Measurements from ENCODE around the gene TMEM150C.
"Not testable (repeated sequence)": the region's sequence is repeated elsewhere in the genome, so short reads cannot be mapped to it uniquely, and the experiment has no call there.

Gene TMEM150C

GRCh38 chr4:82578935-82579334 is 17.1 kb upstream of the TMEM150C start:
- intact Hi-C loops (cut with DNase I) = no loop called here
- DNase-seq = no peak

- no peak for DNase-seq
- intact Hi-C loops (cut with DNase I) = no loop called here
Observed at GRCh38 chr4:82577451-82577850, 15.7 kb upstream of the TMEM150C start.

GRCh38 chr4:82569727-82570126 is 7.9 kb upstream of the TMEM150C start:
- intact Hi-C loops (cut with DNase I) = no loop called here
- DNase-seq = no peak

- intact Hi-C loops (cut with DNase I) = no loop called here
- DNase-seq = no peak
Observed at GRCh38 chr4:82569076-82569475, 7.3 kb upstream of the TMEM150C start.

- no peak for DNase-seq
- intact Hi-C loops (cut with DNase I) = no loop called here
Observed at GRCh38 chr4:82567444-82567843, 5.7 kb upstream of the TMEM150C start.

- DNase-seq = no peak
- intact Hi-C loops (cut with DNase I) = no loop called here
Observed at GRCh38 chr4:82562564-82562854, 721 bp upstream of the TMEM150C start.

GRCh38 chr4:82560853-82561785 is 669 bp downstream of the TMEM150C start:
- DNase-seq = peak in 24 of 42 donors; percentile 3 to 61 (median 20)
- intact Hi-C loops (cut with DNase I) = no loop called here

GRCh38 chr4:82559735-82560120 is 2.1 kb downstream of the TMEM150C start:
- intact Hi-C loops (cut with DNase I) = no loop called here
- DNase-seq = no peak

GRCh38 chr4:82559090-82559734 is 2.6 kb downstream of the TMEM150C start:
- intact Hi-C loops (cut with DNase I) = not testable (repeated sequence)
- peak in 20 of 42 donors; percentile 10 to 57 (median 32) for DNase-seq

- peak in 2 of 42 donors; percentile 22 to 27 for DNase-seq
- intact Hi-C loops (cut with DNase I) = no loop called here
Observed at GRCh38 chr4:82555276-82555675, 6.5 kb downstream of the TMEM150C start.

GRCh38 chr4:82553020-82553419 is 8.8 kb downstream of the TMEM150C start:
- DNase-seq = no peak
- intact Hi-C loops (cut with DNase I) = no loop called here

GRCh38 chr4:82551734-82552133 is 10.1 kb downstream of the TMEM150C start:
- intact Hi-C loops (cut with DNase I) = no loop called here
- no peak for DNase-seq

- DNase-seq; intact Hi-C loops (cut with DNase I): not testable (repeated sequence)
Observed at GRCh38 chr4:82547850-82548249, 13.9 kb downstream of the TMEM150C start.

- intact Hi-C loops (cut with DNase I) = no loop called here
- DNase-seq = no peak
Observed at GRCh38 chr4:82543131-82543530, 18.7 kb downstream of the TMEM150C start.

GRCh38 chr4:82542642-82543041 is 19.1 kb downstream of the TMEM150C start:
- no peak for DNase-seq
- intact Hi-C loops (cut with DNase I) = no loop called here

GRCh38 chr4:82529322-82529721 is 32.5 kb downstream of the TMEM150C start:
- no peak for DNase-seq
- intact Hi-C loops (cut with DNase I) = no loop called here

GRCh38 chr4:82528868-82529267 is 32.9 kb downstream of the TMEM150C start:
- intact Hi-C loops (cut with DNase I) = no loop called here
- DNase-seq = peak in 1 of 42 donors; percentile 13

- intact Hi-C loops (cut with DNase I) = no loop called here
- no peak for DNase-seq
Observed at GRCh38 chr4:82528074-82528473, 33.7 kb downstream of the TMEM150C start.

GRCh38 chr4:82525307-82525911 is 36.4 kb downstream of the TMEM150C start:
- intact Hi-C loops (cut with DNase I) = no loop called here
- no peak for DNase-seq

- intact Hi-C loops (cut with DNase I) = no loop called here
- DNase-seq = no peak
Observed at GRCh38 chr4:82524570-82525152, 37.1 kb downstream of the TMEM150C start.
